Measurements from ENCODE around the gene MDM4.
"Not testable (repeated sequence)": the region's sequence is repeated elsewhere in the genome, so short reads cannot be mapped to it uniquely, and the experiment has no call there.

MDM4 gene

DNA sequence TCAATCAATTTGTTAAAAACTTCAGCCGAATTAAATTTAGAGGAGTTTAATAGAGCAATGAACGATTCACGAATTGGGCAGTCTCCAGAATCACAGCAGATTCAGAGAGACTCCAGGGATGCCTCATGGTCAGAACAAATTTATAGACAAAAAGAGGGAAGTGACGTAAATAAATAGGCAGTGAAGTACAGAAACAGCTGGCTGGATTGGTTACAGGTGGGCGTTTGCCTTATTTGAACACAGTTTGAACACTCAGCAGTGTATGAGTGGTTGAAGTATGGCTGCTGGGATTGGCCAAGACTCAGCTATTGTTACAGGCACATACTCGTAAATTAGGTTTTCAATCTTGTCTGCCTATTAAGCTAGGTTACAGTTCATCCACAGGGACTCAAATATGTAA, 43.8 kb downstream of the MDM4 start:
- not testable (repeated sequence) for FAIRE-seq; DNase-seq (ENCODE audit: insufficient read length, low spot score)

DNA sequence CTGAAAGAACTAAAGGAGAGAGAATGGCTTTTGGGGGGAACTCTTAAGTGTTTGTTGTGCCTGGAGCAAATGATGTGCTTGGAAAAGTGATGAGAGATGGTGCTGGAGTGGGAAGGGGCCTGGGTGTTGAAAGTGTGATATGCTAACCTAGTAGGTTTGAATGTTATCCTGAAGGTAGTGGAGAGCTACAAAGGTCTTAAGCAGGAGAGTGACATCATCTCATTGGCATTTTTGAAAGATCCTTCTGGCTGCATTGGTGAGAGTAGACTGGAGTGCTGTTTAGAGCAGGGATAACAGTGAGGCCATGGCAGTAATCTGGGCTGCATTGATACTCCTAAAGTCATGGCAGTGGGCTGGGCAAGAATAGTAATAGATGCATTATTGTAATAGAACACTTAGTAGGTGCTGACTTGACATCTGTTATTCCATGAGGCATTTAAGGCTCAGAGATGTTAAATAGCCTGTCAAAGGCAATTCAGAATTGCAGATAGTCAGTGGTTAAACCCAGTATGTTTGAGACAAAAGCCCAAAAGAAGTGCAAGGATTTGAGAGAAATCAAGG, 44.5 kb downstream of the MDM4 start:
- no peak for FAIRE-seq
- DNase-seq (ENCODE audit: insufficient read length, low spot score) = no peak

DNA sequence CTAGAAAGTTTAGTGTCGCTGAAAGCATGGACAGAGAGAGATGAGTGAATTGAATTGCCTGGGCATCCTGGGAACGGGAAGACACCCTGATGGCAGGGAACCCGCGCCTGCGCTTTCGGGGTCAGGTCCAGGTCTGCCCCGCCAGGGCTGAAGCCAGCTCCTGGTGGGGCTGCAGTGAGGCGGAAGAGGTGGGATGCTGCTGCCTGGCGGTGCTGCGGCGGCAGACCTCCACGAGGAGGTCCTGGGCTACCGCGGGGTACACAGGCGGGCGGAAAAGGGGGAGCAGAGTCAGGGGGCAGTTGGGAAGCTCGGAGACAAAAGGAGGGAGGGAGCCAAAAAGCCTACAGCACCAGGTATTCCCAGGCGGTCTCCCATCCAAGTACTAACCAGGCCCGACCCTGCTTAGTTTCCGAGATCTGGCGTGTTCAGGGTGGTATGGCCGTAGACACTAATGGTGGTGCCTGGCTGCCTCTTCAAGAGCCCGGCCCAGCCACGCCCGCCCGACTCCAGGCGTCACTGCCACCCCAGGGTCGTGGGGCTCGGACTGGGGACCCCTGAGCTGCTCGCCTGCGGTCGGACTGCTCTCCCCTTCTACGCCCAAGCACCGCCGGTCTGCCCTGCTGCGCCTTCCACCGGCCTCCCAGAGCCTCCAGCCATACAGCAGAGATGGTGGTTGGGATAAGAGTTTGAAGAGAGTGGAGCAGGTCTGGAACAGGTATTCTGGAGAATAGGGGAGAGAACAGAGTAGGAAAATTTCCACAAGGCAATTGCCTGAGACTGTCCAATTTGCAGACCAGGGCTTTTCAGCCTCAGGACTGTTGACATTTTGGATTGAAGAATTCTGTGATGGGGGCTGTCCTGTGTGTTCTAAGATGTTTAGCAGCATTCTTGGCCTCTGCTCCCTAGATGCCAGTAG, 46.1 kb downstream of the MDM4 start:
- no peak for DNase-seq (ENCODE audit: insufficient read length, low spot score)
- FAIRE-seq = no peak

DNA sequence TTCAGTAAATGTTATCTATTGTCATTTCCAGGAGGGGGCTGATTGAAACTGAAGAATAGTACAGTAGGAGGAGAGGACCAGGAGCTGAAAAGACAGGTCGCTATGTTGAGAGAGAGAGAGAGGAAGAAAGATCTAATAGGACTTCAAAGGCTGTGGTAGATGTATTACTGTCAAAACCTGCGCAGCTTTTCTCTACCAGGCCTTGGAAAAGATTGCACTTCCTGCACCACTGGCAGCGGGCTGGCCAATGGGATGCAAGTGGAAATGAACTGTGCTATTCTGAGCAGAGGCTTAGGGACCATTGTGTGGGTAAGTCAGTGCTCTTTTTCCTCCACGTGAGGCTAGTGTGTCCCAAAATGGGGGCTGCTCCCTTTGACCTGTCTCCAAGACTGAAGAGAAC, 47.1 kb downstream of the MDM4 start:
- FAIRE-seq = no peak
- no peak for DNase-seq (ENCODE audit: insufficient read length, low spot score)

DNA sequence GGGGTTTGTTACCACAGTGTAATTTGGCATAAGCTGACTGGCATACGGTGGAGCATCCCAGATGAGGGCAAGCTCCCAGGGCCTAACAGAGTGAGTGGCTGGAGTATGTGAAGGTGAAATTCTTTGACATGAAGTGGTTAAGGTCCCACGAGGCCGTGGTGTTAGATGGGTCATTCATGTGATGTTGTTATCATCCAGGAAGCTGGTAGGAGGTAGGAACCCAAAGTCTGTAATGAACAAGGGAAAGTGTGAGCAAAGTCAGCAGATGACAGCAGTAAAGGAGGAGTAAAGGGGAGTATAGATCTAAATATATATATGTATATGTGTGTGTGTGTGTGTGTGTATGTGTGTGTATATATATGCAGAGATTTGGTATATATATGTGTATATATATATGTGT, 47.6 kb downstream of the MDM4 start:
- no peak for FAIRE-seq
- DNase-seq (ENCODE audit: insufficient read length, low spot score) = no peak

DNA sequence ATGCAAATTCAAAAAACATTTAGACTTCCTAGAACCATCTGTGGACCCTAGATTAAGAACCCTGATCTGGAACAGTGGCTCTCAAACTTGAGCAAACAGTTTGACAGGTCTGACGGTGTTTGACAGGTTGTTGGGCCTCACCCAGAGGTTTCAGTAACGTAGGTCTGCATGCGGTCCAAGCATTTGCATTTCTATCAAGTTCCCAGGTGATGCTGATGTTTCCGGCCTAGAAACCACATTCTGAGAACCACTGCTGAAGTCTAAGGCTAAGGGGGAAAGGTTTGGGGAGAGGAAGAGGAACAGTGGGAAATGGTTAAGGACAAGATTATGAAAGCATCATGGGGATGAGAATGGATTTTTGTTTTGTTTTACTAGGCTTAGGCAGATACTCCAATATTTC, 48.6 kb downstream of the MDM4 start:
- DNase-seq (ENCODE audit: insufficient read length, low spot score) (peak; percentile 73), FAIRE-seq (peak; percentile 91)

DNA sequence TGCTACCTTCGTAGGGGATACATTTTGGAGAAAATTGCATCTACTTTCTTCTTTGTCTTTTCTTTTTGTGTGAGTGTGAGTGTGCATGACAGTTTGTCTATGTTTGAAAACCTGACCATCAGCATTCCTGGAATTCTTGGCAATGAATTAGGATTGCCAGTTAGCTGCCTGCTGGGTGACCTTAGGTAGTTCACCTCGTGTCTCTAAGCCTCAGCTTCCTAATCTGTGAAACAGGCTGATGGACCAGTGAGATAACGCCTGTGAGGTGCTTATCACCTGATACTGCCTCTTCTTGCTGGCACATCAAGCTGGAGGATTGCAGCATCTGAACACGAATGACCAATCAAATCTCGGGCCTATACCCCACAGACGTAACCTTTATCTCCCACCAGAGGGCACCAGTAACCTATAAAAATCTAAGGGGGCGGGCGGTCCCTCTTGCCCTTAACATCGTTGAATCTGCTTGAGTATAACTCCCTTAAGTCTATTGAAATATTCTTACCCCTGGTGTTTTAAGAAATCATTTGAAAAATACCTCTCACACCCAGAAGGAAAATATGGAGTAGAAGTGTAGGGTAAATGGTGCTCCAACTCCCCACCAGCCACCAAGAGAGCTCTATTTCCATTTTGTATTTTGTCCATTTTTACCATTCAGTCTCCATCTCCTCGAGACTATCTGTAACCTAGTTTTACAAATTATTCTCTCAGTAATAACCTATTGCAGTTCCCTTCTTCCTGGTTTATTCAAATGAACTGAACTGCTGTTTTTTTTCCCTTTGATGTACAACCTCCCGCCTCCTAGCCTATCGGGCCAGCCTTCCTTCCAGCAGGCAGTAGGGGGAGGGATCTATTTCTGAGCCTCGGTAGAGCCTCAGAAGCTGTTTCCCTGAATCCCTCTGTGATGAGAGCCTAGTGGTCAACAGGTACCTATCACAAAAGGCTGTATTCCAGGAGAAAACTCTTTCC, 49.7 kb downstream of the MDM4 start:
- DNase-seq (ENCODE audit: insufficient read length, low spot score) (peak; percentile 70), FAIRE-seq (peak; percentile 93)

DNA sequence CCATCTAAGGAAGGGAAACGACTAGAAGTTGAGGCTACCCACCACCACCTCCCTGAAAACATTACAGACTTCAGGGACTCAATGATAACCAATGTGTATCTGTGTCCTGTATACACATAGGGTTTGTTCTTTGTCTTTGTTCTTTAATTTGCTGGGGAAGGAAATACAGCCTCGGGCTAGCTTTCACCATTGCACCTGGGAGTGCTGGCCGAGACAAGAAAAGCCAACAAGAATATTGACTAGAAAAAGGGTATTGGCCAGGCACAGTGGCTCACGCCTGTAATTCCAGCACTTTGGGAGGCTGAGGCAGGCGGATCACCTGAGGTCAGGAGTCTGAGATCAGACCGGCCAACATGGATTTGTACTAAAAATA, 50.4 kb downstream of the MDM4 start:
- DNase-seq (ENCODE audit: insufficient read length, low spot score) = no peak
- no peak for FAIRE-seq

DNA sequence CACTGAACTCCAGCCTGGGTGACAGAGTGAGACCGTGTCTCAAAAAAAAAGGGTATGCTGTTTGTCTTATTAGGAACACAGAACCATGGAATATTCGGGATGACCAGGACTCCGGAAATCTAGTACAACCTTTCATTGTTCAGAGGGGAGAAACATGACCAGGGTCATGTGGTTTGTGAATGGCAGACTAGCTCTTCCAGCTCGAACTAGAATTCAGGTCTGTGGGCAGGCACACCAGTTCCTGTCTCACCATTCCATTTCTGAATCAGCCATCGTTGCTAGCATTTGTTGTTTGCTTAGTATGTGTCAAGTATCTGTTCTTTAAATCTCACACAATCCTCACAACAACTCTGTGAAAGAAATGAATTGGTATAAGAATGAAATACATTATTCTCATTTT, 50.9 kb downstream of the MDM4 start:
- DNase-seq (ENCODE audit: insufficient read length, low spot score) (no peak), FAIRE-seq (no peak)

DNA sequence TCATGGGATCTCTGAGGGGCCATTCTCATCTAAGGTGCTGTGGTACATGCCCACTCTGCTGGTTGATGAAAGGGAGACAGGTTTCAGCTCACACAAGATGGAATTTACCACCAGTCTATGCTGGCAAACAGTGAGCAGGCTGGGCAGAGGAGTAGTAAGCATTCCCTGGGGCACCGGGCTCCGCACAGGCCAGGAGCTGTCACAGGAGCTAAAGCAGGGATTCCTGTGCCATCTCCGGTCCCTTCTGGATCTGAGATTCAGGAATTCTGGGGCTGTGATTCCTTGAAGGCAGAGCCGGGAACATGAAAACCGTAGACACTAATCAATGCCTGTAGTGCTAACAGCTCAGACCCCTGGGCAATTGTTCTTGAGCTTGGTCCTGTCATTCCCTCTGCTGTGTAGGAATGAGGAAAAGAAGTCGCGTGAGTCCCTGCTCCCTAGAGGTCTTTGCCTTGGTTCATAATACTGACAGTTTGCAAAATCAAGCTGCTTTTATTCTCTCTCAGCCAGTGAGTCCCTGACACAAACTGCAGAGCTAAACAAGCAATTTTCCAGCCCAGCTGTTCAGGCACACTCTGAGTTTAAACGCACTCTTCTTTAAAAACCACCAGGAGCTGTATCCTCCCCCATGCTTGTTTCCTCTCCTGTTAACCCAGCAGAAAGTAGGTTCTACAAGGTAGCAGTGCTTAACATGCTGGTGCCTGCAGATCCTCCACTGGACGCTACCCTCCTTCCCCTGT, 52.5 kb downstream of the MDM4 start:
- no peak for FAIRE-seq
- no peak for DNase-seq (ENCODE audit: insufficient read length, low spot score)

DNA sequence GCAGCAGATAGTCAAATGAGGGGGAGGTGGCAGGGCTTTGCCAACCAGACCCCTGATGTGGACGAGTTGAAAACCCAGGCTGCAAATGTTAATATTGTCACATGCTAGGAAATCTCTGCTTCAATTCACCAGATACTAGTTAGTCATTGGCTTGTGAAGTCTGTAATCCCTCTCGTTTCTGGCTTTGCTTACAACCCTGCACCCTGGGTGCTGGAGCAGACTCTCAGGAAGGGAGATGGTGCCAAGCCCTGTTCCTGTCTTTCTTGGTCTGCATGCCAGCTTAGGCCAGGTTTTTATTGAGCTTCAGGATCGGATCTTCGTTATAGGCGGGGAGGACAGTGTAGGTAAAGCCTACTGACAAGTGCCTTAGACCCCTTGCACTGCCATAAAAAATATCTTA, 53.3 kb downstream of the MDM4 start:
- FAIRE-seq = no peak
- no peak for DNase-seq (ENCODE audit: insufficient read length, low spot score)

DNA sequence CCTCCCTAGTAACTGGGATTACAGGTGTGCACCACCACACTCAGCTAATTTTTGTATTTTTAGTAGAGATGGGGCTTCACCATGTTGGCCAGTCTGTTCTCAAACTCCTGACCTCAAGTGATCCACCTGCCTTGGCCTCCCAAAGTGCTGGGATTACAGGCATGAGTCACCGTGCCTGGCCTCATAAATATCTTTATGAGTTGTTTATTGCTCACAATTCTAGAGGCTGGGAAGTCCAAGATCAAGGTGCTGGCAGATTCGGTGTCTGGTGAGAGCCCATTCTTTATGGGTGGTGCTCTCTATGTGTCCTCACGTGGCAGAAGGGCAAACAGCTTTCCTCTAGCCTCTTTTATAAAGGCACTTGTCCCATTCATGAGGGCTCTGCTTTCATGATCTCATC, 53.8 kb downstream of the MDM4 start:
- FAIRE-seq; DNase-seq (ENCODE audit: insufficient read length, low spot score): not testable (repeated sequence)

DNA sequence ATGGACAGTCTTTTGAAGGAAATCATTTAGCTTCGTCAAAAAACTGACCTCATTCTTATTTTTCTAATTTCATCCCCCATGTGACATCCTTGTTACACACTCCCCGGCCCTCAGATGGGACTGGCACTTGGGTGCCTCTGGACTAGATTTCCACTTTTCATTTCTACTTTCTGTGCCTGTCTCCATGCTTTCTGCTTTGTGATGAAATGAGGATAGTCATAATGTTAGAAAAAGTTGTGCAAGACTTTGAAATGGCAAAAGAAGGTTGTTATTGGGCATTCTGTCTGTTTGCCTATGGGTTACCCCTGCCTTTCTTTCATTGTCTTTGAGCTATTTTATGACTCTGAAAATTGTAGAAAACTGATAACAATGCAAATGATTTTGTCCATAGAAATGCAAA, 54.9 kb downstream of the MDM4 start:
- no peak for FAIRE-seq
- no peak for DNase-seq (ENCODE audit: insufficient read length, low spot score)

DNA sequence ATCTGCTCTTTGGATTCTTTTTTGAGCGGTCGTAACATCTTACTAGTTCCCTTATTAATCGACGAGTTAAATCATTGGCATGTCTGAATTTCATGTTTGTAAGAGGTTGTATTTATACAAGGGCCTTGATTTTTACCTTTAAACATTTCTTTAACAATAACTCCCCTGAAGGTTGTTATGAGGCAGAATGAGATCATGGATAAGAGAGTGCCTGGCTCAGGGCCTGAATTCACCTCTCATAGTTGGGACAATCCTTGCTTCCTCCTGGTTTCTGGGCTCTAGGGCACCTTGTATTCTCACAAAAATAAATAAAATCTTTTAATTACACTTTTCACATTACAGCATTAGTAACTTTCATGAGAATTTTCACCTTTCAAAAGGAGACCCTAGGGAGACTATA, 55.4 kb downstream of the MDM4 start:
- DNase-seq (ENCODE audit: insufficient read length, low spot score) = no peak
- FAIRE-seq = no peak

DNA sequence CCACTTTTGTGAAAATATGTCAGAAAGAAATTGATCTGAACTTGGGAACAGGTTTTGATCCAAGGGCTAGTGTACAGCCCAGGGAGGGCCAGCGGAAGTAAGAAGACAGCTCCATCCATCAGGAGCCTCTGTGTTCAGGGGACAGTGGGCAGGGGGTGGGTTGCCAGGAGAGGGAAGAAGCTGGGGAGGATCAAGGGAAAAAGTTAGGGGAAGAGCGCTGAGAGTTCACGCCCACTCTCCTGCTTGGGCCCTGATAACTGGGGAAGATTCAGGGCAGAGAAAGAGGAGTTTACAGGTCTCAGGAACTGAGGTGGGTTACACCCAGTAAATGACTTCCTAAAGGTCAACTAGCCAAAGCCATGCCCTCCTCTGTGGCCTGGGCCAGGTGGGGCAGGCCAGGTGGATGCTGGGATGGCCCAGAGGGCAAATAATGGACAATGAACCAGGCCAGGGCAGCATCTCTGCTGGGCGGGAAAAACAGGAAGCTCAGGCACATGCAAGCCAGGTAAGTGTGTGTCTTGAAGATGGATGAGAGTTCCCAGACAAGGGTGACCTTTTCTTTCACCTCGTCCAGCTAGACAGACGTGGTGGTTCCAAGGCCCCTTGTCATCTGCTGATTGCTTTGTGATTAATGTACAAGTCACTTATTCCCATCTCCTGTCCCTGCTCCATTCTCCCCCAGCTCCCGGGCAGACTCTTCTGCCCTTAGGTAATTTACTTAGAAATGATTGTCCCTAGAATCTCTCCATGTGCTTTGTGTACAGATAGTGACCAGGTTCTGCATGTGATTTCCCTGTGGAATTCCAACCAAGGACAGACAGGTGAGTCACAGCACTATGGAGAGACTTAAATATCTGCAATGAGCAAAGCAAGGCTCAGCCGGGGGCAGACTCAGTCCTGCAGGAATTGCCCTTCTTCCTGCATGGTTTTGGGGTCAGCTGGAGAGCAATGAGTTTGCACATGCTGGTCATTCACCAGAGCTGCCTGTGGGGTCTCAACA, 57.0 kb downstream of the MDM4 start:
- no peak for DNase-seq (ENCODE audit: insufficient read length, low spot score)
- FAIRE-seq = no peak

DNA sequence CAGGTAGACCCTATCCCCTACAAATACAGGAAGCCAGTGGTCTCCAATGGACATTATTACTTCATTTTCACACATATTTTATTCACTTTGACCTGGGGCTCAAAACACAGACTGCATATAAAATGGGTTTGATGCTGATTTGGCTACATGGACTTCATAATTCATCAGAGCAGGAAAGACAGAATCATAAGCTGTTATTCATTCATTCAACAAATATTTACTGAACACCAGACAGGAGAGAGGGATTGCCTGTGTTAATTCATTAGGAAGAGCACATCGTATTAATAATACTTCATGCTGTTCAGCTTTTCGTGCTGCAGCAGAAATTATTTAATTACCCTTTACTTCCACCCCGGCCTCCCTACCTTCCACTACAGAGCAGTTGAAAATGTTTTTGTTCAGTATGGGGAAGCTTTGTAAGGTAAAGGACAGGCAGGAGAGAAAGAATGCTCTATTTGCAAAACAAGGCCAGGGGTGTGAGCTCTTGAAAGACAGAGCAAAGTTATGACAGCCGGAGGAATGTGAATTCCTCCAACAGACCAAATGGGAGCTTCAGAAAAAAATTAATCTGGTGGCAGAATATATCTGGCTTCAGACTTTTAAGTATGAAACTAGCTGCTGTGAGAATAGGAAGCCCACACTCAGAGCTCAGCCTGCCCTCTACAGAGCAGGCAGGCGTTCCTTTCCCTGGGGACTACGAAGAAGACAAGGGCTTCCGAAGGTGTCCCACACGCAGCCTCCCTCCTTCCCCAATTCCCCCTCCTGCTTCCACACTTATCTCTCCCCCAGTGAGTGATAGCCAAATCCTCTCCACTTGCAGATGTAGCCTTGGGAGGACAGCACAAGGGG, 58.0 kb downstream of the MDM4 start:
- FAIRE-seq = no peak
- DNase-seq (ENCODE audit: insufficient read length, low spot score) = no peak

DNA sequence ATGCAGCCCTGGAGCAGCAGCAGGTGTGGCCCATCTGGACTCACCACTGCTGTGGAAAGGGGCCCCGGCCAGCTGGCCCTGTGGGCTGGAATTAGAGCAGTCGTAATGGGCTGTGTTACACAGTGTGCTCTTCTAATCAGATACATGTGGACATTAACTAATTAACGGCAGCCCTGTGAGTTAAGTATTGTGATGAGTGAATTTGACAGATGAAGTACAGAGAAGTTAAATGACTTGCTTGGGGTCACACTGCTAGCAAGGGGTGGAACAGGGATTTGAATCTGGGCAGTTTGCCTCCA, 58.6 kb downstream of the MDM4 start:
- DNase-seq (ENCODE audit: insufficient read length, low spot score) (no peak), FAIRE-seq (no peak)
